ENCODE measurements around the gene TEX13D. TPM values are rescaled to one million over a fixed set of nuclear protein-coding genes. Genes with fewer than 3 reads are reported as not detected.

Gene TEX13D
- total and polyA plus RNA-seq, 2 experiments from 2014 or later: 0.11 TPM; not detected in 1

DNA sequence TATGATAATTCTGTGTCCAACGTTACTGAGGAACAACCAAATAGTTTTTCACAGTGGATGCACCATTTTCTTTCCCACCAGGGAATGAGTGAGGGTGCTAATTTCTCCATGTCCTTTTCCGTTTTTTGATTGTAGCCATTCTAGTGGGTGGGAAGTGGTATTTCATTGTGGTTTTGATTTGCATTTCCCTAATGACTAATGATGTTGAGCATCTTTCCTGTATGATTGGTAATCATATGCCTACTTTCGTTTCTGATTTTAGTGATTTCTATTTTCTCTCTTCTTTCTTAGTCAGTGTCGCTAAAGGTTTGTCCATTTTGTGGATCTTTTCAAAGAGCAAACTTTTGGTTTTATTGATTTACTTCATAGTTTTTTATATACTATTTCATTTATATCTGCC lies 32.1 kb upstream of the TEX13D start:
- Histone ChIP-seq H3K79me2 (ENCODE audit: insufficient read depth) (no peaks in the 10 kb centered on the region), H3K9me2 (ENCODE audit: insufficient read depth) (no peaks in the 10 kb centered on the region), H4K20me1 (ENCODE audit: insufficient read depth) (no peaks in the 10 kb centered on the region), H2AFZ (no peak overlapping the region), H3F3A (ENCODE audit: insufficient read depth) (no peaks in the 10 kb centered on the region), H3K4me3 (no peak overlapping the region), H3K4me2 (ENCODE audit: unreplicated experiment) (no peak overlapping the region), H3K27me3 (replicated peaks; ENCODE audit: insufficient read depth) (no peaks in the 10 kb centered on the region), H3K4me1 (ENCODE audit: insufficient read depth) (no peaks in the 10 kb centered on the region), H3K36me3 (ENCODE audit: low read depth) (no peaks in the 10 kb centered on the region), H3K9me3 (ENCODE audit: low read depth) (no peaks in the 10 kb centered on the region), H3K27ac (no peak overlapping the region), H3K9ac (no peak overlapping the region)
- TF ChIP-seq EZH2 (IDR thresholded peaks at IDR 0.05; ENCODE audit: insufficient read depth, poor library complexity, severe bottlenecking) (no peak), EZH2phosphoT487 (IDR thresholded peaks at IDR 0.05; ENCODE audit: insufficient read depth, low read depth) (no peak)
- in situ Hi-C loops (cut with MboI): no loop called here
- WGBS, 2 experiments (ENCODE audit: low coverage in 1 of 2, low lambda C conversion rate in 2 of 2, missing lambda C conversion rate in 2 of 2): 46 to 55% methylated on average over 4 of the region's 4 CpGs
- no peak for DNase-seq

DNA sequence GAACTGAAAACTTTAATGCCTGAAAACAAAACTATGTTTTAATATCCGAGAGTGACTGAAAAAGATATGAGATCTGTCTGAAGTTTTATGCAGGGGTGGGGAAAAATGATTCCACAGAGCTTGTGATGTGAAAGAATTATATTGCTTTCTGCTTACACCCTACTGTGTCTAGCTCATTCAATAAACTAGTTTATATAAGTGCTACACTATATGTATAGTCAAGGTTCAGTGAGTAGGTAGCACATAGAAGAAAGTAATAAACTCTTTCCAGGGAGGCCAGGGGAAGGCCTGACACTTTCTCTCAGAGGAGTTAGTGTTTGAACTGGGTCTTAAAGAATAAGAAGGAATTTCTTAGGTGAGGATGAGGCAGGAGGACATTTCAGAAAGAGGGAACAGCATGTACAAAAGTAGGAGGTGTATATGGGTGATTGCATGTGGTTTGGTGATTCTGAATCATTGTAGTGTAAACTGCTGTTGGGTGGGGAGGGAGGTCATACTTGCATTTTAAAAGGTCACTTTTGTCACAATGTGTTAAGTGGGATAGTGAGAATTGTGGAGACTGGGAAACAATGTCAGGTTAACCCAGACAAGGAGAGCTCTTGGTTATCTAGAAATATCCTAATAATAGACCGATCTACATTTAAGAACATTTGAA lies 25.1 kb upstream of the TEX13D start:
- Histone ChIP-seq H3F3A (ENCODE audit: insufficient read depth) (no peaks in the 10 kb centered on the region), H3K27ac (no peak overlapping the region), H3K4me3 (no peak overlapping the region)

DNA sequence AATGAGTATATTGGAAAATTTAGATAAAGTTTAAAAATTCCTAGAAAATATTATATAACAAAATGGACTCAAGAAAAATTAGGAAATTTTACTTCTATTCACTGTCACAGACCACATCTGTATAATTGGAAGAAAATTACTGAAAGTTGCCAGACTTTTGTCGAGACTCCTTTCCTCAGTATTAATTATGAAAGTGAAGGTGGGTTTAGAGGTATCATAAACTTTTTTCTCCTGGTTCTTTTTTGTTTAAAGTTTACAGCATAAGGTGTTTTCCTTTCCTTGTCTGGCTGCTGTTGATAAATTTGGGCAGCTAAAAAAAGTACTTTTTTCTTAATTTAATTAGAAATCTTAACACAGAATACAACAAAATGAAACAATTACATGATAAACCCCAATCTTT lies 6.7 kb upstream of the TEX13D start:
- Histone ChIP-seq H2AFZ (no peak overlapping the region), H3K36me3 (ENCODE audit: low read depth) (no peaks in the 10 kb centered on the region), H3K9ac (no peak overlapping the region), H4K20me1 (ENCODE audit: insufficient read depth) (no peaks in the 10 kb centered on the region), H3K4me2 (ENCODE audit: unreplicated experiment) (no peak overlapping the region), H3F3A (ENCODE audit: insufficient read depth) (no peaks in the 10 kb centered on the region), H3K27ac (no peak overlapping the region), H3K9me2 (ENCODE audit: insufficient read depth) (no peaks in the 10 kb centered on the region), H3K4me3 (no peak overlapping the region), H3K4me1 (ENCODE audit: insufficient read depth) (no peaks in the 10 kb centered on the region), H3K9me3 (ENCODE audit: low read depth) (no peaks in the 10 kb centered on the region), H3K27me3 (replicated peaks; ENCODE audit: insufficient read depth) (no peaks in the 10 kb centered on the region), H3K79me2 (ENCODE audit: insufficient read depth) (no peaks in the 10 kb centered on the region)
- DNase-seq: no peak
- TF ChIP-seq EZH2 (IDR thresholded peaks at IDR 0.05; ENCODE audit: insufficient read depth, poor library complexity, severe bottlenecking) (no peak), EZH2phosphoT487 (IDR thresholded peaks at IDR 0.05; ENCODE audit: insufficient read depth, low read depth) (no peak)
- 25 to 38% methylated on average over 1 of the region's 1 CpG for WGBS, 2 experiments (ENCODE audit: low coverage in 1 of 2, low lambda C conversion rate in 2 of 2, missing lambda C conversion rate in 2 of 2)
- in situ Hi-C loops (cut with MboI): no loop called here

More for the DNA sequence above, 25.1 kb upstream of the TEX13D start:
- Histone ChIP-seq H3K27me3 (replicated peaks; ENCODE audit: insufficient read depth) (no peaks in the 10 kb centered on the region), H3K79me2 (ENCODE audit: insufficient read depth) (no peaks in the 10 kb centered on the region), H3K4me1 (ENCODE audit: insufficient read depth) (no peaks in the 10 kb centered on the region), H3K4me2 (ENCODE audit: unreplicated experiment) (no peak overlapping the region), H3K9me2 (ENCODE audit: insufficient read depth) (no peaks in the 10 kb centered on the region), H2AFZ (no peak overlapping the region), H3K9me3 (ENCODE audit: low read depth) (no peaks in the 10 kb centered on the region), H3K9ac (no peak overlapping the region), H4K20me1 (ENCODE audit: insufficient read depth) (no peaks in the 10 kb centered on the region), H3K36me3 (ENCODE audit: low read depth) (no peaks in the 10 kb centered on the region)
- WGBS, 2 experiments (ENCODE audit: low coverage in 1 of 2, low lambda C conversion rate in 2 of 2, missing lambda C conversion rate in 2 of 2): 21 to 48% methylated on average over 2 of the region's 2 CpGs
- no peak for TF ChIP-seq EZH2 (IDR thresholded peaks at IDR 0.05; ENCODE audit: insufficient read depth, poor library complexity, severe bottlenecking)
- TF ChIP-seq EZH2phosphoT487 (IDR thresholded peaks at IDR 0.05; ENCODE audit: insufficient read depth, low read depth): no peak
- in situ Hi-C loops (cut with MboI): no loop called here
- DNase-seq: no peak

- Histone ChIP-seq H4K20me1 (ENCODE audit: insufficient read depth) (no peaks in the 10 kb centered on the region), H3K79me2 (ENCODE audit: insufficient read depth) (no peaks in the 10 kb centered on the region), H2AFZ (no peak overlapping the region), H3F3A (ENCODE audit: insufficient read depth) (no peaks in the 10 kb centered on the region), H3K4me2 (ENCODE audit: unreplicated experiment) (no peak overlapping the region), H3K4me1 (ENCODE audit: insufficient read depth) (no peaks in the 10 kb centered on the region), H3K9ac (no peak overlapping the region), H3K27ac (no peak overlapping the region), H3K4me3 (no peak overlapping the region), H3K9me2 (ENCODE audit: insufficient read depth) (no peaks in the 10 kb centered on the region), H3K9me3 (ENCODE audit: low read depth) (no peaks in the 10 kb centered on the region), H3K27me3 (replicated peaks; ENCODE audit: insufficient read depth) (no peaks in the 10 kb centered on the region), H3K36me3 (ENCODE audit: low read depth) (no peaks in the 10 kb centered on the region)
- in situ Hi-C loops (cut with MboI): no loop called here
- no peak for TF ChIP-seq EZH2 (IDR thresholded peaks at IDR 0.05; ENCODE audit: insufficient read depth, poor library complexity, severe bottlenecking)
- no peak for TF ChIP-seq EZH2phosphoT487 (IDR thresholded peaks at IDR 0.05; ENCODE audit: insufficient read depth, low read depth)
- DNase-seq: peak; percentile 45
- WGBS, 2 experiments (ENCODE audit: low coverage in 1 of 2, low lambda C conversion rate in 2 of 2, missing lambda C conversion rate in 2 of 2): 67 to 80% methylated on average over 1 of the region's 1 CpG
Measured at GRCh38 chrX:124328765-124329164, 3.7 kb upstream of the TEX13D start.
